22Rv1 (cell line): Measurements from ENCODE around the gene TNFRSF21.
"Not testable (repeated sequence)": the region's sequence is repeated elsewhere in the genome, so short reads cannot be mapped to it uniquely, and the experiment has no call there.

ENCODE experiments used
- H3K27ac ChIP-seq: fragments of 450-650 bp; 2 replicates; pipeline ENCODE4 v1.5.1; 2017
- CTCF ChIP-seq: fragments of 450-650 bp; IDR thresholded peaks from 2 replicates; pipeline ENCODE4 v1.5.1; 2017; ENCODE audit warnings: mild to moderate bottlenecking
- ZFX ChIP-seq: fragments of 450-650 bp; IDR thresholded peaks from 2 replicates; pipeline ENCODE4 v1.6.1; 2017; ENCODE audit warnings: antibody characterized with exemption, borderline replicate concordance

TNFRSF21 gene

GRCh38 chr6:47323321-47323720, 13.6 kb upstream of the TNFRSF21 start:
- H3K27ac ChIP-seq = no peak overlapping the region
- TF ChIP-seq ZFX (no peak), CTCF (no peak)

- no peak overlapping the region for H3K27ac ChIP-seq
- TF ChIP-seq CTCF (no peak), ZFX (no peak)
Observed at GRCh38 chr6:47321577-47321976, 11.9 kb upstream of the TNFRSF21 start.

GRCh38 chr6:47319867-47320266, 10.2 kb upstream of the TNFRSF21 start:
- no peak for TF ChIP-seq ZFX
- no peak for TF ChIP-seq CTCF
- H3K27ac ChIP-seq = peak overlapping the region; percentile 84

- TF ChIP-seq ZFX (no peak), CTCF (no peak)
Observed at GRCh38 chr6:47319382-47319781, 9.7 kb upstream of the TNFRSF21 start.

GRCh38 chr6:47318236-47318989, 8.7 kb upstream of the TNFRSF21 start:
- TF ChIP-seq ZFX (no peak), CTCF (no peak)

More at GRCh38 chr6:47319382-47319781, 9.7 kb upstream of the TNFRSF21 start:
- peak overlapping the region; percentile 84 for H3K27ac ChIP-seq

GRCh38 chr6:47315181-47315580, 5.5 kb upstream of the TNFRSF21 start:
- not testable (repeated sequence) for H3K27ac ChIP-seq

More at GRCh38 chr6:47318236-47318989, 8.7 kb upstream of the TNFRSF21 start:
- H3K27ac ChIP-seq = peak overlapping the region; percentile 84

- peak overlapping the region; percentile 83; the same call in 1 of the 2 replicates for H3K27ac ChIP-seq
- peak; percentile 63 for TF ChIP-seq CTCF
- no peak for TF ChIP-seq ZFX
Observed at GRCh38 chr6:47310131-47310480, 401 bp upstream of the TNFRSF21 start.
